ENCODE data around the gene COBLL1.

DNA sequence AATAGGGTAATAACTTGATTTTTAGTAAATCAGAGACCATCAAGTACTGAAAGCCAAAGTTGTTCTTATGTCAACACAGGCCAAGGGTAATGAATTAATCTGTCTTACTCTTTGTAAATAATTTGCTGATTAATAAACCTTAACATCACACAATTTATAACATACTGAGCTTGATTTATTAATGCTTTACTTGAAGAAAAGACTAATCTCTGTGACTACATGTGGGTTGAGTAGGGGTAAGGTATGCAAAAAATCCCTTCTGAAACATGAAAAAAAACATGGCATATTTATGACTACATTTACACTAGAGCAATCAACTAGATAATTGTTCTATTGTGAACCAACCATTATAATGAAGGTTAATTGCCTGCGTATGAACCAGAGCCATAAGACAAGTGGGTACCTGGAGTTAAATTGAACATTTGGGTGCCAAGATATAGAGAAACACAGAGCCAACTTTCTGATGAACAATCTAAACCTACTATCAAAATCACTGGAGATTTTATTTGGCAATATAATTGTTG is 152.7 kb downstream of the COBLL1 start:
- TF ChIP-seq, protein P1, sequence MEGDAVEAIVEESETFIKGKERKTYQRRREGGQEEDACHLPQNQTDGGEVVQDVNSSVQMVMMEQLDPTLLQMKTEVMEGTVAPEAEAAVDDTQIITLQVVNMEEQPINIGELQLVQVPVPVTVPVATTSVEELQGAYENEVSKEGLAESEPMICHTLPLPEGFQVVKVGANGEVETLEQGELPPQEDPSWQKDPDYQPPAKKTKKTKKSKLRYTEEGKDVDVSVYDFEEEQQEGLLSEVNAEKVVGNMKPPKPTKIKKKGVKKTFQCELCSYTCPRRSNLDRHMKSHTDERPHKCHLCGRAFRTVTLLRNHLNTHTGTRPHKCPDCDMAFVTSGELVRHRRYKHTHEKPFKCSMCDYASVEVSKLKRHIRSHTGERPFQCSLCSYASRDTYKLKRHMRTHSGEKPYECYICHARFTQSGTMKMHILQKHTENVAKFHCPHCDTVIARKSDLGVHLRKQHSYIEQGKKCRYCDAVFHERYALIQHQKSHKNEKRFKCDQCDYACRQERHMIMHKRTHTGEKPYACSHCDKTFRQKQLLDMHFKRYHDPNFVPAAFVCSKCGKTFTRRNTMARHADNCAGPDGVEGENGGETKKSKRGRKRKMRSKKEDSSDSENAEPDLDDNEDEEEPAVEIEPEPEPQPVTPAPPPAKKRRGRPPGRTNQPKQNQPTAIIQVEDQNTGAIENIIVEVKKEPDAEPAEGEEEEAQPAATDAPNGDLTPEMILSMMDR (IDR thresholded peaks at IDR 0.05): no peak
- no peak for TF ChIP-seq POLR2A (IDR thresholded peaks at IDR 0.05)

Measured in lower leg skin (tissue), 3 donors.